PC-3 (cell line): ENCODE data around the gene SPRED2. TPM values are rescaled to one million over a fixed set of nuclear protein-coding genes. Genes with fewer than 3 reads are reported as not detected.

Experiments used
- ATAC-seq: fragments of 200-7000 bp; cut with Tn5 transposase; 2 replicates; pipeline ENCODE4 v1.9.1; 2020; ENCODE audit warnings: mild to moderate bottlenecking, moderate library complexity
- BruUV-seq: library from RNA; stranded (reverse); fragments of 400-500 nt; replicated peaks from 2 replicates; lab custom pipeline; 2021; lab: Mats Ljungman, UMichigan
- CTCF ChIA-PET: fragments of 300-600 bp; sonication (Branson Sonifier 250); formaldehyde crosslinking; loops from one replicate; lab custom pipeline; 2022; ENCODE audit warnings: antibody characterized with exemption; lab: Charles Lee
- POLR2A ChIA-PET: fragments of 300-600 bp; sonication (Branson Sonifier 250); formaldehyde crosslinking; loops from one replicate; lab custom pipeline; 2022; ENCODE audit warnings: antibody characterized with exemption; ENCODE audit not compliant: unreplicated experiment; lab: Charles Lee
- DNase-seq: peaks from one replicate; pipeline ENCODE4 v3.0.0-alpha.2; 2015
- H2AFZ ChIP-seq: fragments of 300-600 bp; sonication (generic); 2 replicates; pipeline ENCODE4 v1.6.0; 2016; ENCODE audit warnings: antibody characterized with exemption, low read length
- H3F3A ChIP-seq: fragments of 300-600 bp; sonication (generic); one replicate; pipeline ENCODE4 v1.6.0; 2017; ENCODE audit warnings: antibody characterized with exemption, low read length, control low read depth, mild to moderate bottlenecking; ENCODE audit not compliant: unreplicated experiment
- H3K27ac ChIP-seq: fragments of 300-600 bp; sonication (generic); 2 replicates; pipeline ENCODE4 v1.5.1; 2016; ENCODE audit warnings: mild to moderate bottlenecking, low read length
- H3K27me3 ChIP-seq: fragments of 300-600 bp; sonication (generic); 2 replicates; pipeline ENCODE4 v1.6.1; 2016; ENCODE audit warnings: low read length, mixed read lengths
- H3K36me3 ChIP-seq: fragments of 300-600 bp; sonication (generic); 2 replicates; pipeline ENCODE4 v1.6.1; 2016; ENCODE audit warnings: low read depth, mixed run types, low read length, mixed read lengths
- H3K4me1 ChIP-seq: fragments of 300-600 bp; sonication (generic); 2 replicates; pipeline ENCODE4 v1.5.1; 2016; ENCODE audit warnings: low read length; ENCODE audit not compliant: insufficient read depth
- H3K4me2 ChIP-seq: fragments of 300-600 bp; sonication (generic); 2 replicates; pipeline ENCODE4 v1.6.0; 2016; ENCODE audit warnings: low read length
- H3K4me3 ChIP-seq: fragments of 300-600 bp; sonication (generic); 2 replicates; pipeline ENCODE4 v1.5.1; 2016; ENCODE audit warnings: mild to moderate bottlenecking, low read length, mixed read lengths
- H3K79me2 ChIP-seq: fragments of 300-600 bp; sonication (generic); 2 replicates; pipeline ENCODE4 v1.6.1; 2017; ENCODE audit warnings: low read length, mixed read lengths
- H3K9ac ChIP-seq: fragments of 300-600 bp; sonication (generic); 2 replicates; pipeline ENCODE4 v1.6.0; 2016; ENCODE audit warnings: mild to moderate bottlenecking, low read length
- H3K9me2 ChIP-seq: fragments of 300-600 bp; sonication (generic); replicated peaks from 2 replicates; pipeline ENCODE4 v1.6.1; 2016; ENCODE audit warnings: mixed run types, low read length, mixed read lengths
- H3K9me3 ChIP-seq: fragments of 300-600 bp; sonication (generic); 2 replicates; pipeline ENCODE4 v1.6.1; 2016; ENCODE audit warnings: low read length, mixed read lengths
- H4K20me1 ChIP-seq: fragments of 300-600 bp; sonication (generic); 2 replicates; pipeline ENCODE4 v1.6.1; 2016; ENCODE audit warnings: low read length, mixed read lengths
- CTCF ChIP-seq: fragments of 300-600 bp; sonication (generic); conservative IDR thresholded peaks from 2 replicates; pipeline ENCODE4 v1.5.1; 2017; ENCODE audit warnings: antibody characterized with exemption, low read depth, mild to moderate bottlenecking, low read length
- EZH2 ChIP-seq: fragments of 300-600 bp; sonication (generic); IDR thresholded peaks from one replicate; pipeline ENCODE4 v1.6.1; 2017; ENCODE audit warnings: antibody characterized with exemption, mild to moderate bottlenecking, low read length; ENCODE audit not compliant: unreplicated experiment
- EZH2phosphoT487 ChIP-seq: fragments of 300-600 bp; sonication (generic); IDR thresholded peaks from 2 replicates; pipeline ENCODE4 v1.6.1; 2018; ENCODE audit warnings: mild to moderate bottlenecking, antibody characterized with exemption, low read length, borderline replicate concordance
- intact Hi-C: fragments of 100-400 bp; cut with micrococcal nuclease; formaldehyde crosslinking; loops from 2 replicates; pipeline ENCODE4 v1.9.0; 2023
- total RNA-seq: library from RNA; depleted of rRNA; stranded (reverse); fragments of >200 nt; gene quantifications from 2 replicates; pipeline ENCODE4 v1.2.3, GENCODE V29; 2014

Gene SPRED2
- total RNA-seq, 1 experiment from 2014 or later, result 16.2 TPM

GRCh38 chr2:65465124-65465523, 32.7 kb upstream of the SPRED2 start:
- ChIA-PET CTCF (no interaction called here), POLR2A (no interaction called here)

GRCh38 chr2:65464604-65465003, 32.2 kb upstream of the SPRED2 start:
- Histone ChIP-seq H4K20me1 (no peaks in the 10 kb centered on the region), H3K4me2 (no peak overlapping the region), H3K4me3 (no peak overlapping the region), H2AFZ (no peak overlapping the region), H3K9ac (no peak overlapping the region), H3F3A (no peaks in the 10 kb centered on the region), H3K27ac (no peak overlapping the region), H3K9me3 (no peaks in the 10 kb centered on the region), H3K27me3 (no peaks in the 10 kb centered on the region), H3K4me1 (no peaks in the 10 kb centered on the region), H3K9me2 (no peaks in the 10 kb centered on the region), H3K36me3 (no peaks in the 10 kb centered on the region), H3K79me2 (no peaks in the 10 kb centered on the region)
- no peak for DNase-seq
- TF ChIP-seq CTCF (no peak), EZH2phosphoT487 (no peak), EZH2 (no peak)
- ATAC-seq, result no peak
- intact Hi-C loops, result no loop called here
- BruUV-seq, result no TSS peak
- CTCF ChIA-PET, result no interaction called here
- POLR2A ChIA-PET, result no interaction called here

More at GRCh38 chr2:65465124-65465523, 32.7 kb upstream of the SPRED2 start:
- Histone ChIP-seq H3K9me2 (no peaks in the 10 kb centered on the region), H4K20me1 (no peaks in the 10 kb centered on the region), H3K4me1 (no peaks in the 10 kb centered on the region), H2AFZ (no peak overlapping the region), H3K9me3 (no peaks in the 10 kb centered on the region), H3K27ac (no peak overlapping the region), H3K4me3 (no peak overlapping the region), H3K36me3 (no peaks in the 10 kb centered on the region), H3K27me3 (no peaks in the 10 kb centered on the region), H3K9ac (no peak overlapping the region), H3F3A (no peaks in the 10 kb centered on the region), H3K79me2 (no peaks in the 10 kb centered on the region), H3K4me2 (no peak overlapping the region)
- TF ChIP-seq CTCF (no peak), EZH2 (no peak)
- DNase-seq, result no peak
- ATAC-seq, result no peak
- intact Hi-C loops, result no loop called here
- BruUV-seq, result no TSS peak

- no TSS peak for BruUV-seq
- no peaks in the 10 kb centered on the region for H3K9me3 ChIP-seq
- intact Hi-C loops, result no loop called here
- H3F3A ChIP-seq, result no peaks in the 10 kb centered on the region
- H3K27ac ChIP-seq, result no peak overlapping the region
- CTCF ChIA-PET, result no interaction called here
- H3K9ac ChIP-seq, result no peak overlapping the region
- peak; percentile 53 for DNase-seq
- H3K4me1 ChIP-seq, result peaks cover 34% of the 10 kb centered on the region
- no peak overlapping the region for H3K4me3 ChIP-seq
- no peaks in the 10 kb centered on the region for H4K20me1 ChIP-seq
- ATAC-seq, result peak; percentile 72; the same call in 1 of the 2 replicates
- H3K79me2 ChIP-seq, result no peaks in the 10 kb centered on the region
- no peak overlapping the region for H2AFZ ChIP-seq
- TF ChIP-seq EZH2 (no peak), EZH2phosphoT487 (no peak), CTCF (no peak)
- no peaks in the 10 kb centered on the region for H3K27me3 ChIP-seq
- no peaks in the 10 kb centered on the region for H3K9me2 ChIP-seq
- H3K36me3 ChIP-seq, result no peaks in the 10 kb centered on the region
- POLR2A ChIA-PET, result no interaction called here
- no peak overlapping the region for H3K4me2 ChIP-seq
Observed at GRCh38 chr2:65458999-65459398, 26.6 kb upstream of the SPRED2 start.
